Tibial artery (tissue), 4 donors: ENCODE results near the gene AIFM2.

Source experiments
- DNase-seq, 2 donors: peaks; one replicate each; pipeline ENCODE4 v3.0.0-alpha.2; 2019
- H3K27ac ChIP-seq, 2 donors: fragments of 200-600 bp; sonication (generic) in 1 of 2; 1 replicate in 1 of 2; 2 replicates in 1 of 2; pipeline ENCODE4 v1.5.1; 2018 to 2019; ENCODE audit warnings: mild to moderate bottlenecking in 1 of 2
- H3K27me3 ChIP-seq, 2 donors: fragments of 200-600 bp; sonication (generic) in 1 of 2; one replicate each; pipeline versions ENCODE4 v1.5.1 to v1.6.0; 2016 to 2019
- H3K36me3 ChIP-seq, 3 donors: fragments of 200-600 bp; sonication (generic) in 2 of 3; one replicate each; pipeline ENCODE4 v1.5.1; 2016 to 2019; ENCODE audit warnings: mild to moderate bottlenecking in 2 of 3
- H3K4me1 ChIP-seq, 4 donors: fragments of 200-600 bp; sonication (generic) in 2 of 4; 1 replicate in 3 of 4; 2 replicates in 1 of 4; pipeline ENCODE4 v1.5.1; 2016 to 2019
- H3K4me3 ChIP-seq, 2 donors: fragments of 200-600 bp; sonication (generic) in 1 of 2; 1 replicate in 1 of 2; 2 replicates in 1 of 2; pipeline ENCODE4 v1.5.1; 2018 to 2019; ENCODE audit warnings: mild to moderate bottlenecking in 2 of 2
- H3K9me3 ChIP-seq, 3 donors: fragments of 200-600 bp; sonication (generic) in 1 of 3; one replicate each; pipeline ENCODE4 v1.5.1; 2016 to 2019
- CTCF ChIP-seq, 2 experiments: fragments of 200-600 bp in 1 of 2; fragments of 450-650 bp in 1 of 2; IDR thresholded peaks; one replicate each; pipeline ENCODE4 v1.5.1; 2017 to 2019; ENCODE audit warnings: antibody characterized with exemption in 2 of 2, mild to moderate bottlenecking in 1 of 2, moderate library complexity in 1 of 2
- intact Hi-C: fragments of 100-400 bp; cut with DNase I; formaldehyde crosslinking; loops from one replicate; pipeline ENCODE4 v1.15.0; 2023; ENCODE audit warnings: low total_unique reads

AIFM2 gene

GRCh38 chr10:70120417-70120816 is 12.2 kb downstream of the AIFM2 start:
- no peak for DNase-seq
- Histone ChIP-seq H3K4me3 (no peak overlapping the region), H3K4me1 (no peaks in the 10 kb centered on the region), H3K27ac (no peak overlapping the region), H3K36me3 (peaks cover 19 to 72% (median 54%) of the 10 kb centered on the region in 3 donors), H3K9me3 (no peaks in the 10 kb centered on the region), H3K27me3 (no peaks in the 10 kb centered on the region)
- intact Hi-C loops, result no loop called here
- no peak for TF ChIP-seq CTCF (IDR thresholded peaks at IDR 0.05)

GRCh38 chr10:70119623-70120022 is 13.0 kb downstream of the AIFM2 start:
- Histone ChIP-seq H3K36me3 (peaks cover 26 to 78% (median 62%) of the 10 kb centered on the region in 3 donors), H3K4me1 (no peaks in the 10 kb centered on the region), H3K27ac (no peak overlapping the region), H3K9me3 (no peaks in the 10 kb centered on the region), H3K4me3 (no peak overlapping the region), H3K27me3 (no peaks in the 10 kb centered on the region)
- TF ChIP-seq CTCF (IDR thresholded peaks at IDR 0.05), result no peak
- no peak for DNase-seq
- intact Hi-C loops, result no loop called here

GRCh38 chr10:70119197-70119596 is 13.4 kb downstream of the AIFM2 start:
- no peak for DNase-seq
- H3K9me3 ChIP-seq, result no peaks in the 10 kb centered on the region
- peaks cover 30 to 83% (median 66%) of the 10 kb centered on the region in 3 donors for H3K36me3 ChIP-seq
- intact Hi-C loops, result no loop called here
- H3K4me1 ChIP-seq, result no peaks in the 10 kb centered on the region
- H3K27ac ChIP-seq, result no peak overlapping the region
- H3K27me3 ChIP-seq, result no peaks in the 10 kb centered on the region
- TF ChIP-seq CTCF (IDR thresholded peaks at IDR 0.05), result no peak
- H3K4me3 ChIP-seq, result no peak overlapping the region

GRCh38 chr10:70118196-70118595 is 14.4 kb downstream of the AIFM2 start:
- no peak for TF ChIP-seq CTCF (IDR thresholded peaks at IDR 0.05)
- Histone ChIP-seq H3K9me3 (no peaks in the 10 kb centered on the region), H3K4me1 (no peaks in the 10 kb centered on the region), H3K4me3 (no peak overlapping the region), H3K36me3 (peaks cover 40 to 85% (median 70%) of the 10 kb centered on the region in 3 donors), H3K27ac (no peak overlapping the region), H3K27me3 (no peaks in the 10 kb centered on the region)
- DNase-seq, result no peak
- intact Hi-C loops, result no loop called here

GRCh38 chr10:70117646-70118045 is 15.0 kb downstream of the AIFM2 start:
- no peaks in the 10 kb centered on the region for H3K9me3 ChIP-seq
- no peak overlapping the region for H3K27ac ChIP-seq
- H3K36me3 ChIP-seq, result peaks cover 42 to 85% (median 70%) of the 10 kb centered on the region in 3 donors
- no peaks in the 10 kb centered on the region for H3K4me1 ChIP-seq
- DNase-seq, result no peak
- no peak for TF ChIP-seq CTCF (IDR thresholded peaks at IDR 0.05)
- H3K27me3 ChIP-seq, result no peaks in the 10 kb centered on the region
- no peak overlapping the region for H3K4me3 ChIP-seq
- intact Hi-C loops, result no loop called here
